ENCODE measurements around the gene EIF2S1.

Gene EIF2S1

GRCh38 chr14:67358924-67359774 lies 979 bp upstream of the EIF2S1 start:
- H3K27ac ChIP-seq, result peak overlapping the region; percentile 97
- TF ChIP-seq CTCF (conservative IDR thresholded peaks at IDR 0.05), result no peak

DNA sequence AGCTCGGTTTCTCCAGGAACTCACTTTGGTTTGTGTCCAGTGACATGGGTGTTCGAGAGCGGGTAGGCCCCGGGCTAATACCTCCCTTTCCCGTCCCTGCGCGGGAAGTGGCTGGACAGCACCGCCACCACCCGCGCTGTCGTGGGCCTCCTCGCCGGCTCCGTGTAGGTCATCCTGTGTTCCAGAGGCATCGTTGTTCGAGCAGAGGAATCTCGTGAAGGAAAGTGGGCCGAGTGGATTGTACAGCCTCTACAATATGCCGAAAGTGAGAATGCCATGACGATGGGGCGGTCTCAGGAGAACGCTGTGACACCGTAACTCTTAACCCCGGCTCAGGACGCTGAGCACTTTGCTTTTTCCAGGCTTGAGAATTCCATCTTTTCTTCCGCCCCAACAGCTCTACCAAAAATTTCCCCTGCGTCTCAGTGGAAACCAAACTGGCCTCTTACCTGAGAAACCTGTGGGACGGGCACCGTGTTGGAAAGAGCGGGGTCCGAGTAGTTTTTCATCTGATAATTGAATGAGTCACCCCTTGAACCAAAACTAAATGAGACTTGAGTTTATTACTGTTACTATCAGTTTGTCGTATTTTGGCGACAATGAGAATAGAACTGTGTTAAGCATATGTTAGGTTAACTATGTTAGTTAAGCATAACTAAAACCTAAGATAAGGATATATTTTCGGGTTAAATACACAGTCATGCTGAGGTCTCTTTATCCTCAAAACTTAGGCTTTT lies 510 bp downstream of the EIF2S1 start:
- no peak for TF ChIP-seq CTCF (conservative IDR thresholded peaks at IDR 0.05)
- peak overlapping the region; percentile 97 for H3K27ac ChIP-seq

DNA sequence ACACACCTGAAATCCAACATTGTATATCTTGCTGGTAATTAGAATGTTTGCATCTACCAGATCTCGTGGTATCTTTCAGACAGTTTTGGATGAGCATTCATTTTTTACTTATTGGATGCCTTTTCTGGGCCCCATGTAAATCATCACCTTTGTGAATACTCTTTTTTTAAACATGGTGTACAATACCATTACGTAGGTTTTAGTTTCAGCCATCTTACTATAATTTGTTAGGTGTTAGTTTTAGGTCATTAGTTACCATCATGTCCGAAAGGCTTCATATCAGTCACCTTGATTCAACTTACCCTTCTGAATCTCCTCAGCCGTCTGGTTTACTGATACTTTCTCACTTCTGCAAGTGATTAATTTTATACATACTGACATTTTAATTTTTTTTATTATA lies 5.3 kb downstream of the EIF2S1 start:
- TF ChIP-seq CTCF (conservative IDR thresholded peaks at IDR 0.05), result no peak
- H3K27ac ChIP-seq, result no peak overlapping the region

DNA sequence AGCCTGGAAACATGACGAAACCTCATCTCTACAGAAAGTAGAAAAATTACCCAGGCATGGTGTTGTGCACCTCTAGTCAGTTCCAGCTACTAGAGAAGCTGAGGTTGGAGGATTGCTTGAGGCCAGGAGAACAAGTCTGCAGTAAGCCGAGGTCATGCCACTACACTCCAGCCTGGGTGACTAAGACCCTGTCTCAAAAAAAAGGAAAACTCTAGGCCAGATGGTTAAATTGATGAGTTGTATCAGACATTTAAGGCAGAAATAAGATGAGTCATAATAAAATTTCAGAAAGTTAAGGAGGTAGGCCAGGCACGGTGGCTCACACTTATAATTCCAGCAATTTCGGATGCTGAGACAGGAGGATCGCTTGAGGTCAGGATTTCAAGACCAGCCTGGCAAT lies 10.7 kb downstream of the EIF2S1 start:
- no peak for TF ChIP-seq CTCF (conservative IDR thresholded peaks at IDR 0.05)

DNA sequence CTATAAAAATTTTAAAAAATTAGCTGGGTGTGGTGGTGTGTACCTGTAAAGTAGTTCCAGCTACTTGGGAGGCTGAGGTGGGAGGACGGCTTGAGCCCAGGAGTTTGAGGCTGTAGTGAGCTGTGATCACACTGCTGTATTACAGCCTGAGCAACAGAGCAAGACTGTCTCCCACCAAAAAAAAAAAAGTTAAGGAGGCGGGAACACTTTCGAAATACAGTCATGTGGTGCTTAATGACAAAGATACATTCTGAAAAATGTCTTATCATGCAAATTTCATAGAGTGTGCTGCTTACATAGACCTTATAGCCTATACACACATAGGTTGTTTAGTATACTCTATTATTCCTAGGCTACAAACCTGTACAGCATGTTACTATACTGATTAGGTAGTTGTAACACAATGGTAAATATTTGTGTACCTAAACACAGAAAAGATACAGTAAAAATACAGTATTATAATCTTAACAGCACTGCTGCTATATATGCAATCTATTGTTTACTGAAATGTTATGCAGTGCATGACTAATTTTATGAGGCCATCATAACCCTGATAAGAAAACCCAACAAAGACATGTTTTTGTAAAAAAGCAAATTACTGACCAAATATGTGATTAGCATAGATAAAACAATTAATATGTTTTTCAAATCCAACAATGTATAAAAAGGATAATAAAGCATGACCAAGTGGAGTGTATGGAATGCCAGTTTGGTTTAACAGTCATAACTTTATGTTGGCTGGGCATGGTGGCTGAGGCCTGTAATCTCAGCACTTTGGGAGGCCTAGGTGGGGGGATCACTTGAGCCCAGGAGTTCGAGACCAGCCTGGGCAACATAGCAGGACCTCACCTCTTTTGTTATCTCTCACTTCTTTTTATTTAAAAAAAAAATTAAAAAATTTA lies 11.4 kb downstream of the EIF2S1 start:
- no peak for TF ChIP-seq CTCF (conservative IDR thresholded peaks at IDR 0.05)
- peak overlapping the region; percentile 58 for H3K27ac ChIP-seq

More for the DNA sequence above, 10.7 kb downstream of the EIF2S1 start:
- H3K27ac ChIP-seq, result peak overlapping the region; percentile 58

- H3K27ac ChIP-seq, result peak overlapping the region; percentile 58; the same call in 1 of the 2 replicates
- TF ChIP-seq CTCF (conservative IDR thresholded peaks at IDR 0.05), result no peak
Measured at GRCh38 chr14:67372833-67373232, 12.7 kb downstream of the EIF2S1 start.
